ENCODE data around the gene MFNG.

The MFNG gene

DNA sequence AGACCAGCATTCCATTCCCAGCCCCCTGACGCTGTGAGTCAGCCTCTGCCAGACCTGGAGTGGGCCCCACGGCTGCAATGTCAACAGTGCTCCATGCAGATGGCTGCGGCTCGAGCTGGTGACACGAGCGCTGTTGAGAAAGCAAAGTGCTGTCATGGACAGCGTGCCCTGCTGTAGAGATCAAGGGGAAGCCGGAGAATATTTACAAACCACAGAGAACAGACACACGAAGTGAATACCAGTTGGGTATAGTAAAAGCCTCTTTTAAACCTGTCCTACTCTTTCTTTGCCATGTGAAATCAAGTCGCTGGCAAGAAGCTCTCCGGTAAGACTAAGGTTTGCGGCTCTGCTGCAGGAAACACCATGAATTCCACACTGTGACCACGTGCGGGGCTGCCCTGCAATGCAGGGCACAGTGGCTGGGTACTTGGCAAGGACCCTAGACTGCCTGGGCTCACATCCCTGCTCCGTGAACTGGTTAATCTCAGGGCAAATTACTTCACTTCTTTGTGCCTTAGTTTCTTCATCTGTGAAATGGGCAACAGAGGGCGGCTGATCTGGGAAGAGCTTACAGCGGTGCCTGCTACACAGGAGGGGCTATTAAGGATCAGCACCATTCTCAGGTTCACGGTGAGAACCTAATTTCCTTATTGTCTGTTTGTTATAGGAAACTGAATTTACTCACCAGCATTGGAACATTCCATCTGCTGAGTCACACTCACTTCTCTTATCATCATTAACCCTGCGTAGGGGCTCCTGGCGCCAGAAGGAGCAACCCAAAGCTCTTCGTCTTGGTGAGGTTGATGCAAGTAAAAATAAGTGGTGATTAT lies 31.1 kb downstream of the MFNG start:
- no peaks in the 10 kb centered on the region for H3K27me3 ChIP-seq (ENCODE audit: insufficient read depth, low read length, poor library complexity, severe bottlenecking)
- no peaks in the 10 kb centered on the region for H3K36me3 ChIP-seq (ENCODE audit: insufficient read depth, low read length)
- H3F3A ChIP-seq (ENCODE audit: low read depth) = no peaks in the 10 kb centered on the region
- no peaks in the 10 kb centered on the region for H4K20me1 ChIP-seq (ENCODE audit: insufficient read depth, low read length, poor library complexity, severe bottlenecking)
- H3K4me2 ChIP-seq (ENCODE audit: low read depth, low read length, poor library complexity, severe bottlenecking) = no peak overlapping the region
- no peak overlapping the region for H3K9ac ChIP-seq (ENCODE audit: low read depth, low read length, poor library complexity, severe bottlenecking)
- H3K79me2 ChIP-seq (ENCODE audit: insufficient read depth, low read length) = no peaks in the 10 kb centered on the region
- no peaks in the 10 kb centered on the region for H3K9me2 ChIP-seq (replicated peaks; ENCODE audit: low read depth, low read length)
- no peaks in the 10 kb centered on the region for H3K9me3 ChIP-seq (ENCODE audit: insufficient read depth, low read depth, low read length)
- H2AFZ ChIP-seq (ENCODE audit: low read length) = no peak overlapping the region
- H3K4me3 ChIP-seq (ENCODE audit: low read length, poor library complexity, severe bottlenecking) = no peak overlapping the region
- TF ChIP-seq CTCF (conservative IDR thresholded peaks at IDR 0.05; ENCODE audit: low read length) (no peak), EZH2phosphoT487 (IDR thresholded peaks at IDR 0.05; ENCODE audit: borderline replicate concordance) (no peak)
- no peaks in the 10 kb centered on the region for H3K4me1 ChIP-seq (ENCODE audit: insufficient read depth, low read length, poor library complexity, severe bottlenecking)

GRCh38 chr22:37453696-37454095 lies 32.5 kb downstream of the MFNG start:
- H3F3A ChIP-seq (ENCODE audit: low read depth) = no peaks in the 10 kb centered on the region
- no peaks in the 10 kb centered on the region for H3K4me1 ChIP-seq (ENCODE audit: insufficient read depth, low read length, poor library complexity, severe bottlenecking)
- H4K20me1 ChIP-seq (ENCODE audit: insufficient read depth, low read length, poor library complexity, severe bottlenecking) = no peaks in the 10 kb centered on the region
- H3K4me3 ChIP-seq (ENCODE audit: low read length, poor library complexity, severe bottlenecking) = no peak overlapping the region
- H3K9ac ChIP-seq (ENCODE audit: low read depth, low read length, poor library complexity, severe bottlenecking) = no peak overlapping the region
- H3K9me3 ChIP-seq (ENCODE audit: insufficient read depth, low read depth, low read length) = no peaks in the 10 kb centered on the region
- H3K9me2 ChIP-seq (replicated peaks; ENCODE audit: low read depth, low read length) = no peaks in the 10 kb centered on the region
- no peaks in the 10 kb centered on the region for H3K36me3 ChIP-seq (ENCODE audit: insufficient read depth, low read length)
- TF ChIP-seq EZH2phosphoT487 (IDR thresholded peaks at IDR 0.05; ENCODE audit: borderline replicate concordance) = no peak
- no peak for TF ChIP-seq CTCF (conservative IDR thresholded peaks at IDR 0.05; ENCODE audit: low read length)
- no peak overlapping the region for H2AFZ ChIP-seq (ENCODE audit: low read length)
- H3K79me2 ChIP-seq (ENCODE audit: insufficient read depth, low read length) = no peaks in the 10 kb centered on the region
- no peak overlapping the region for H3K4me2 ChIP-seq (ENCODE audit: low read depth, low read length, poor library complexity, severe bottlenecking)
- H3K27me3 ChIP-seq (ENCODE audit: insufficient read depth, low read length, poor library complexity, severe bottlenecking) = no peaks in the 10 kb centered on the region

DNA sequence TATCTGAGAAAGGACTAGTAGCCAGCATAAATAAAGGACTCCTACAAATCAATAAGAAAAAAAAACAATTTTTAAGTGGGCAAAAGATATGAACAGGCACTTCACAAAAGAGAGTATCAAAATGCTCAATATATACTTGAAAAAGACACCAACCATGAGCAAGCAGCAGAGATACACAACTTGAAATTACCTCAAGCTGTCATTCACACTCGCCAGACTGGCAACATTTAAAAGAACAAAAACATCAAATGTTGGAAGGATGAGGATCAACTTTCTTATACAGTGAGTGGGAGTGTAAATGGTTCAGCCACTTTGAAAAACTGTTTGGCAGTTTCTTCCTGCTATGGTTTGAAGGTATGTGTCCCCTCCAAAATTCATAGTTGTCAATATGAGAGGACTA lies 35.0 kb downstream of the MFNG start:
- Histone ChIP-seq H3K9ac (ENCODE audit: low read depth, low read length, poor library complexity, severe bottlenecking) (no peak overlapping the region), H3K9me2 (replicated peaks; ENCODE audit: low read depth, low read length) (no peaks in the 10 kb centered on the region), H3K36me3 (ENCODE audit: insufficient read depth, low read length) (no peaks in the 10 kb centered on the region), H2AFZ (ENCODE audit: low read length) (no peak overlapping the region), H3K27me3 (ENCODE audit: insufficient read depth, low read length, poor library complexity, severe bottlenecking) (no peaks in the 10 kb centered on the region), H3K9me3 (ENCODE audit: insufficient read depth, low read depth, low read length) (no peaks in the 10 kb centered on the region), H3K4me1 (ENCODE audit: insufficient read depth, low read length, poor library complexity, severe bottlenecking) (no peaks in the 10 kb centered on the region), H3F3A (ENCODE audit: low read depth) (no peaks in the 10 kb centered on the region), H3K4me3 (ENCODE audit: low read length, poor library complexity, severe bottlenecking) (no peak overlapping the region), H3K79me2 (ENCODE audit: insufficient read depth, low read length) (no peaks in the 10 kb centered on the region), H4K20me1 (ENCODE audit: insufficient read depth, low read length, poor library complexity, severe bottlenecking) (no peaks in the 10 kb centered on the region), H3K4me2 (ENCODE audit: low read depth, low read length, poor library complexity, severe bottlenecking) (no peak overlapping the region)
- no peak for TF ChIP-seq CTCF (conservative IDR thresholded peaks at IDR 0.05; ENCODE audit: low read length)
- no peak for TF ChIP-seq EZH2phosphoT487 (IDR thresholded peaks at IDR 0.05; ENCODE audit: borderline replicate concordance)

Measured in Loucy (cell line).